Glutamatergic neuron (in vitro differentiated cells): ENCODE data around the gene GJB1. TPM values are rescaled to one million over a fixed set of nuclear protein-coding genes. Genes with fewer than 3 reads are reported as not detected.
"Not testable (repeated sequence)": the region's sequence is repeated elsewhere in the genome, so short reads cannot be mapped to it uniquely, and the experiment has no call there.

Experiments
- DNase-seq: peaks from one replicate; pipeline ENCODE4 v3.0.0; 2022
- H3K27ac Mint-ChIP-seq: one replicate; pipeline ENCODE4 v1.8.0; 2020; ENCODE audit warnings: mild to moderate bottlenecking, mixed read lengths, inconsistent platforms; ENCODE audit not compliant: unreplicated experiment
- H3K27me3 Mint-ChIP-seq: one replicate; pipeline ENCODE4 v1.8.0; 2020; ENCODE audit warnings: mild to moderate bottlenecking, moderate library complexity, mixed read lengths, inconsistent platforms; ENCODE audit not compliant: unreplicated experiment
- H3K36me3 Mint-ChIP-seq: one replicate; pipeline ENCODE4 v1.8.0; 2020; ENCODE audit warnings: mild to moderate bottlenecking, mixed read lengths, inconsistent platforms; ENCODE audit not compliant: unreplicated experiment
- H3K4me1 Mint-ChIP-seq: one replicate; pipeline ENCODE4 v1.8.0; 2020; ENCODE audit warnings: mild to moderate bottlenecking, low read depth, mixed read lengths, inconsistent platforms; ENCODE audit not compliant: unreplicated experiment
- H3K4me3 Mint-ChIP-seq: one replicate; pipeline ENCODE4 v1.8.0; 2020; ENCODE audit warnings: mild to moderate bottlenecking, mixed read lengths, inconsistent platforms; ENCODE audit not compliant: unreplicated experiment
- H3K9me3 Mint-ChIP-seq: one replicate; pipeline ENCODE4 v1.8.0; 2020; ENCODE audit warnings: mild to moderate bottlenecking, moderate library complexity, mixed read lengths, inconsistent platforms; ENCODE audit not compliant: unreplicated experiment
- CTCF ChIP-seq: fragments of 200-600 bp; sonication (generic); IDR thresholded peaks from one replicate; pipeline ENCODE4 v1.5.0; 2021; ENCODE audit not compliant: partially characterized antibody, unreplicated experiment
- total RNA-seq: library from RNA; stranded (reverse); fragmentation: NEBNext Ultra II Directional; extraction: Animal tissue kit (Norgen Biotek cat#: 25700); gene quantifications from one replicate; pipeline ENCODE4 v1.2.1, GENCODE V29; 2021; ENCODE audit not compliant: unreplicated experiment

Gene GJB1
- total RNA-seq, 1 donor from 2014 or later, result not detected

- Mint-ChIP-seq H3K9me3 (peaks cover 12% of the 10 kb centered on the region), H3K4me1 (peaks cover 3% of the 10 kb centered on the region), H3K27ac (peak within 1 kb of the TSS; percentile 85), H3K27me3 (peaks cover 4% of the 10 kb centered on the region), H3K4me3 (peak within 1 kb of the TSS; percentile 89), H3K36me3 (no peaks in the 10 kb centered on the region)
- peak; percentile 88 for DNase-seq
- no peak for TF ChIP-seq CTCF
Measured at GRCh38 chrX:71254092-71254963, 31.3 kb downstream of the GJB1 start, which contains the start of gene ZMYM3. Gene ZMYM3 (minus strand): TSS chrX:71254140. CDS start chrX:71253255, 885 bp downstream.

- peak overlapping the region; percentile 36 for H3K27ac Mint-ChIP-seq
- no peak for DNase-seq
- peaks cover 4% of the 10 kb centered on the region for H3K27me3 Mint-ChIP-seq
- H3K9me3 Mint-ChIP-seq, result peaks cover 7% of the 10 kb centered on the region
- H3K36me3 Mint-ChIP-seq, result no peaks in the 10 kb centered on the region
- TF ChIP-seq CTCF, result no peak
- peaks cover 3% of the 10 kb centered on the region for H3K4me1 Mint-ChIP-seq
- H3K4me3 Mint-ChIP-seq, result peak overlapping the region; percentile 87
Measured at GRCh38 chrX:71256051-71256450, 33.0 kb downstream of the GJB1 start.

GRCh38 chrX:71256856-71257255 is 33.8 kb downstream of the GJB1 start:
- no peaks in the 10 kb centered on the region for H3K36me3 Mint-ChIP-seq
- peaks cover 6% of the 10 kb centered on the region for H3K9me3 Mint-ChIP-seq
- H3K4me3 Mint-ChIP-seq, result no peak overlapping the region

GRCh38 chrX:71268624-71269023 is 45.6 kb downstream of the GJB1 start:
- H3K4me3 Mint-ChIP-seq, H3K4me1 Mint-ChIP-seq, H3K27me3 Mint-ChIP-seq, H3K9me3 Mint-ChIP-seq, H3K27ac Mint-ChIP-seq, H3K36me3 Mint-ChIP-seq, DNase-seq: not testable (repeated sequence)

More at GRCh38 chrX:71256856-71257255, 33.8 kb downstream of the GJB1 start:
- no peak for DNase-seq
- Mint-ChIP-seq H3K27ac (no peak overlapping the region), H3K4me1 (peaks cover 3% of the 10 kb centered on the region), H3K27me3 (peaks cover 4% of the 10 kb centered on the region)
- no peak for TF ChIP-seq CTCF

- Mint-ChIP-seq H3K27ac (no peak overlapping the region), H3K36me3 (peaks cover 7% of the 10 kb centered on the region), H3K4me1 (no peaks in the 10 kb centered on the region), H3K27me3 (peaks cover 2% of the 10 kb centered on the region), H3K4me3 (no peak overlapping the region), H3K9me3 (peaks cover 2% of the 10 kb centered on the region)
- no peak for TF ChIP-seq CTCF
- DNase-seq, result no peak
Measured at GRCh38 chrX:71269801-71270395, 46.9 kb downstream of the GJB1 start.

- not testable (repeated sequence) for H3K4me3 Mint-ChIP-seq, H3K27me3 Mint-ChIP-seq, H3K4me1 Mint-ChIP-seq, H3K9me3 Mint-ChIP-seq, DNase-seq, H3K27ac Mint-ChIP-seq, H3K36me3 Mint-ChIP-seq
Measured at GRCh38 chrX:71272313-71272712, 49.3 kb downstream of the GJB1 start.
